GM12891 (cell line): Measurements from ENCODE around the gene MYO9B.

ENCODE experiments used
- PAX5 ChIP-seq: IDR thresholded peaks from 2 replicates; pipeline ENCODE4 v1.6.1; 2011; ENCODE audit warnings: low read length, moderate library complexity, mild to moderate bottlenecking; ENCODE audit not compliant: insufficient read depth, severe bottlenecking
- POLR2A ChIP-seq: IDR thresholded peaks from 2 replicates; pipeline ENCODE4 v1.6.1; 2011; ENCODE audit warnings: low read depth, low read length, control low read depth
- POLR2AphosphoS5 ChIP-seq: IDR thresholded peaks from 2 replicates; pipeline ENCODE4 v1.6.1; 2011; ENCODE audit warnings: low read depth, low read length, control low read depth
- POU2F2 ChIP-seq: IDR thresholded peaks from 2 replicates; pipeline ENCODE4 v1.6.1; 2011; ENCODE audit warnings: low read depth, mild to moderate bottlenecking, control low read depth, low read length, moderate library complexity
- SPI1 ChIP-seq: IDR thresholded peaks from 2 replicates; pipeline ENCODE4 v1.6.1; 2011; ENCODE audit warnings: low read depth, low read length, control low read depth
- TAF1 ChIP-seq: IDR thresholded peaks from 2 replicates; pipeline ENCODE4 v1.6.1; 2011; ENCODE audit warnings: low read depth, low read length, control low read depth

DNA sequence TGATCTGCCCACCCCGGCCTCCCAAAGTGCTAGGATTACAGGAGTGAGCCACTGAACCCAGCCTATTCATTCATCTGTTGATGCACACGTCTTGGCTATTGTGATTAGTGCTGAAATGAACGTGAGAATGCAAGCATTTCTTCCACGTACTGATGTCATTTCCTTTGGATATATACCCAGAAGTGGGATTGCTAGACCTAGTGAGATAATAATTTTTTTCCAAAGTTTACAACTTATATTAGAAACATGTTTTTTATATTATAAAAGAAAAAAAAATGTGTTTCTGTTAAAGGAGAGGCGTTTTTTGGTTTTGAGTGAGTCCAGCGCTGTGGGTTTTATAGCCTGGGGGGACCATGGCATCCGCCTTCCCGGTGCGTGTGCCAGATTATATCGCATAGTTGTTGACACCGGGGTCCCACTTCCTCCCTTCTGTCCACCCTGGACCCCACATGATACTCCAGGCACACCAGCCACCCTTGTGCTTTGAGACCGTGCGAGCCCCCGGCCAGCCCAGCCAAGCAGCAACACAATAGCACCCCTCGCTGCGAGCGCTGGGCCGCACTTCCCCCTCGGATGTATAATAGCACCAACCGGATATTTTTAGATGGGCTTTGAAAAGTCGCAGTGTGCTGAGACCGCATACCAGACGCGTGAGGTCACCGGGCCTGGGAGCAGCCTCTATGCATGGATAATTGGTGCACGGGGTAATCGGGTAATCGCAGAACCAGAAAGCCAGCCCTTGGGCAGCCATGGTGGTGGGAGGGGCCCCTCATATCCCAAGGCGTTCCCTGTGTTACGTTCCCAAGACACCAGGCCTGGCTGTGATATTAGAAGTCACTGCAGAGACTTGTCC lies 59.6 kb downstream of the MYO9B start:
- TF ChIP-seq POLR2AphosphoS5, result 0 out of 2 replicates have a peak, but pooled peaks have one; percentile 16
- 0 out of 2 replicates have a peak, but pooled peaks have one; percentile 22 for TF ChIP-seq POLR2A
- TF ChIP-seq POU2F2, result peak; percentile 93
- peak; percentile 52; the same call in 1 of the 2 replicates for TF ChIP-seq TAF1
- TF ChIP-seq SPI1, result peak; percentile 82
- peak; percentile 20 for TF ChIP-seq PAX5
